CD4-positive, alpha-beta T cell treated with Interleukin-12 subunit alpha and Interleukin-12 subunit beta, for 1 hour (primary cell): ENCODE results near the gene KTI12.
"Not testable (repeated sequence)": the region's sequence is repeated elsewhere in the genome, so short reads cannot be mapped to it uniquely, and the experiment has no call there.

ENCODE experiments used
- DNase-seq: peaks from one replicate; pipeline ENCODE4 v3.0.0-alpha.2; 2020

KTI12 gene

GRCh38 chr1:52037909-52038308 lies 4.3 kb upstream of the KTI12 start:
- DNase-seq = no peak

GRCh38 chr1:52037402-52037814 lies 3.8 kb upstream of the KTI12 start:
- DNase-seq = no peak

GRCh38 chr1:52034050-52034384 lies 407 bp upstream of the KTI12 start:
- no peak for DNase-seq

GRCh38 chr1:52032785-52033131 lies 852 bp downstream of the KTI12 start:
- DNase-seq = no peak

GRCh38 chr1:52032124-52032784 lies 1.4 kb downstream of the KTI12 start:
- DNase-seq = no peak

- not testable (repeated sequence) for DNase-seq
These were observed 4.8 kb downstream of the KTI12 start for GRCh38 chr1:52028839-52029238.

GRCh38 chr1:52028328-52028727 lies 5.3 kb downstream of the KTI12 start:
- no peak for DNase-seq

- DNase-seq = no peak
These were observed 7.3 kb downstream of the KTI12 start for GRCh38 chr1:52026278-52026677.

- DNase-seq = no peak
These were observed 11.5 kb downstream of the KTI12 start for GRCh38 chr1:52022133-52022532.

- no peak for DNase-seq
These were observed 25.4 kb downstream of the KTI12 start for GRCh38 chr1:52008071-52008809.

- no peak for DNase-seq
These were observed 26.2 kb downstream of the KTI12 start for GRCh38 chr1:52007215-52008002.

GRCh38 chr1:52006081-52006553 lies 27.5 kb downstream of the KTI12 start:
- DNase-seq = not testable (repeated sequence)

GRCh38 chr1:52005548-52005947 lies 28.1 kb downstream of the KTI12 start:
- DNase-seq = not testable (repeated sequence)

GRCh38 chr1:52003877-52004276 lies 29.7 kb downstream of the KTI12 start:
- no peak for DNase-seq

GRCh38 chr1:52002038-52002917 lies 31.3 kb downstream of the KTI12 start:
- peak; percentile 77 for DNase-seq

GRCh38 chr1:51998701-51999100 lies 34.9 kb downstream of the KTI12 start:
- no peak for DNase-seq

GRCh38 chr1:51997974-51998382 lies 35.6 kb downstream of the KTI12 start:
- DNase-seq = no peak

GRCh38 chr1:51990478-51990965 lies 43.1 kb downstream of the KTI12 start, which contains the start of gene RAB3B:
TSS of gene RAB3B (minus strand) at chr1:51990700. CDS start at chr1:51977117, 13,583 bp downstream.
- peak; percentile 74 for DNase-seq

- DNase-seq = no peak
These were observed 43.8 kb downstream of the KTI12 start for GRCh38 chr1:51989582-51990477.

GRCh38 chr1:51988254-51988653 lies 45.4 kb downstream of the KTI12 start:
- no peak for DNase-seq

GRCh38 chr1:51986718-51987117 lies 46.9 kb downstream of the KTI12 start:
- DNase-seq = no peak
